Daoy (cell line): ENCODE measurements around the gene DCST1. TPM values are rescaled to one million over a fixed set of nuclear protein-coding genes. Genes with fewer than 3 reads are reported as not detected.
A peak's percentile ranks its signal among the peaks of the same experiment; 100 is the strongest.

ENCODE experiments used
- DNase-seq: peaks from one replicate; pipeline ENCODE4 v3.0.0-alpha.2; 2015; ENCODE audit warnings: low read depth
- total RNA-seq: library from RNA; depleted of rRNA; stranded (reverse); fragments of >200 nt; shearing (Covaris generic); gene quantifications from 2 replicates; pipeline ENCODE4 v1.2.3, GENCODE V29; 2014

DCST1 gene
- total RNA-seq, 1 experiment from 2014 or later = not detected

- peak; percentile 35 for DNase-seq
These were observed 19.1 kb downstream of the DCST1 start for GRCh38 chr1:155052439-155053395.

GRCh38 chr1:155053531-155054105, 20.0 kb downstream of the DCST1 start:
- DNase-seq = no peak

- DNase-seq = no peak
These were observed 23.5 kb downstream of the DCST1 start for GRCh38 chr1:155057104-155057503.

- DNase-seq = no peak
These were observed 24.2 kb downstream of the DCST1 start for GRCh38 chr1:155057788-155058211.

GRCh38 chr1:155060736-155061135, 27.1 kb downstream of the DCST1 start:
- DNase-seq = no peak

GRCh38 chr1:155061381-155062150, 27.9 kb downstream of the DCST1 start:
- DNase-seq = peak; percentile 97

- peak; percentile 53 for DNase-seq
These were observed 28.6 kb downstream of the DCST1 start for GRCh38 chr1:155062151-155062686.

- peak; percentile 85 for DNase-seq
These were observed 29.2 kb downstream of the DCST1 start for GRCh38 chr1:155062702-155063411.

GRCh38 chr1:155063550-155064110, 30.0 kb downstream of the DCST1 start, which contains the start of gene EFNA4:
Gene EFNA4, plus strand, starts transcription at chr1:155063740. Its CDS starts 84 bp downstream, at chr1:155063824.
- peak; percentile 92 for DNase-seq

- peak; percentile 51 for DNase-seq
These were observed 30.6 kb downstream of the DCST1 start for GRCh38 chr1:155064111-155064831.

- DNase-seq = no peak
These were observed 31.3 kb downstream of the DCST1 start for GRCh38 chr1:155064832-155065429.

- no peak for DNase-seq
These were observed 33.2 kb downstream of the DCST1 start for GRCh38 chr1:155066777-155067176.

GRCh38 chr1:155068599-155068998, 35.0 kb downstream of the DCST1 start:
- DNase-seq = no peak

- DNase-seq = no peak
These were observed 36.0 kb downstream of the DCST1 start for GRCh38 chr1:155069551-155070157.

- no peak for DNase-seq
These were observed 36.6 kb downstream of the DCST1 start for GRCh38 chr1:155070158-155070621.

GRCh38 chr1:155070721-155071569, 37.3 kb downstream of the DCST1 start:
- DNase-seq = peak; percentile 80

GRCh38 chr1:155071701-155072100, 38.1 kb downstream of the DCST1 start:
- DNase-seq = no peak
